Activated CD4-positive, alpha-beta T cell treated with anti-CD3 and anti-CD28 coated beads, Interleukin-2, amount 10 ng/mL, durations not matched to agents 7 days and 5 days (primary cell): ENCODE results near the gene SSC5D. TPM values are rescaled to one million over a fixed set of nuclear protein-coding genes. Genes with fewer than 3 reads are reported as not detected.

Experiments
- CTCF ChIA-PET: fragments of 350-600 bp; sonication (Branson Sonifier 250); formaldehyde crosslinking; loops from one replicate; lab custom pipeline; 2021; ENCODE audit warnings: antibody characterized with exemption; lab: Charles Lee
- POLR2A ChIA-PET: fragments of 350-600 bp; sonication (Branson Sonifier 250); formaldehyde crosslinking; loops from one replicate; lab custom pipeline; 2021; ENCODE audit warnings: antibody characterized with exemption; lab: Charles Lee
- DNase-seq: peaks from one replicate; pipeline ENCODE4 v3.0.0-alpha.2; 2020
- H3K27ac Mint-ChIP-seq: one replicate; pipeline ENCODE4 v1.8.0; 2021; ENCODE audit warnings: mild to moderate bottlenecking, moderate library complexity, mixed read lengths
- H3K27me3 Mint-ChIP-seq: one replicate; pipeline ENCODE4 v1.8.0; 2021; ENCODE audit warnings: mixed read lengths
- H3K36me3 Mint-ChIP-seq: one replicate; pipeline ENCODE4 v1.8.0; 2021; ENCODE audit warnings: low read depth, mixed read lengths
- H3K4me1 Mint-ChIP-seq: one replicate; pipeline ENCODE4 v1.8.0; 2021; ENCODE audit warnings: mixed read lengths
- H3K4me3 Mint-ChIP-seq: one replicate; pipeline ENCODE4 v1.8.0; 2021; ENCODE audit warnings: mild to moderate bottlenecking, moderate library complexity, mixed read lengths
- H3K9me3 Mint-ChIP-seq: one replicate; pipeline ENCODE4 v1.8.0; 2021; ENCODE audit warnings: mixed read lengths
- total RNA-seq, 2 experiments: library from RNA; stranded (reverse); gene quantifications; one replicate each; pipeline ENCODE4 v1.2.3, GENCODE V29; 2021

The SSC5D gene
- total RNA-seq, 2 experiments from 2014 or later, result 0.42 to 0.98 TPM

DNA sequence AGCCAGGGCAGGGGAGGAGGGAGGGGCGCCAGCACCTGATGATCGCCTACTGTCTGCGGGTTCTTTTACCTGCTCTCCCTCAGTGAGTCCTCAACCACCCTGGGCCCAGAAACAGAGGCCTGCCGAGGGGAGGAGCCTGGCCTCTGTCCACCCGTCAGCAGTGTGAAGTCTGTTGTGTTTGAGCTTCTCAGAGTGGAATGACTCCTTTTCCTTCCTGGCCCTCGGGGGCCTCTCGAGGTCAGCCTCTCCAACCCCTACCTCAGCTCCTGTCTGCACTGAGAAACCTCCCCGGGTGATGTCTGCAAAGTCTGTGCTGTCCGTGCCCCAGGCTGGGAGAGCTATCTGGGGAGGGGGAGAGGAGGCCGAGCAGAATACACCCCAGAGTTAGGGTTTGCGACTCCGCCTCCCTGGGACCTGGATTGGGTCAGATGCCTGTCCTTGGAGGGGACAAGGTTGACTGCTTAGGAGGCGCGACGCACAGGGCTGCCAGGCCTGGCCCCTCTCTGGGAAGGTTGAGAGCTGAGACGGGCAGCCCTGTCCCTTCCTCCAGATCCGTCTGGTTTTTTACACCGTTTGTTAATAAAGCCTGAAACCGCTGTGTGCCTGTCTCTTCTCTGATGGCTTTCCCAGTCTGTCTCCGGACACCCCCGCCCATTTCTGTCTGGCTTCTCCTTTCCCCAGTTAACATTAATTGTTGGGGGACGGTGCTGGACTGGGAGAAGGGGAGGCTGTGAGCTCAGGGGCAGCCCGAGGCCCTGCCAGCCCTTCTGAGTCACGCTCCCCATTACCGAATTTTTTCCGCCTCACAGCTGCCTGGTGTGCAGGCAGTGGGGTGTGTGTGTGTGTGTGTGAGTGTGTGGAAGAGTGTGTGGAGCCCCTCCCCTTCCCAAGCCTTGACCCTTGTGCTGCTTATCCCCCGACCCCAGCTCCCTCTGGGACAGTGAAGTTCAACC lies 989 bp upstream of the SSC5D start:
- H3K27ac Mint-ChIP-seq, result peak overlapping the region; percentile 62

DNA sequence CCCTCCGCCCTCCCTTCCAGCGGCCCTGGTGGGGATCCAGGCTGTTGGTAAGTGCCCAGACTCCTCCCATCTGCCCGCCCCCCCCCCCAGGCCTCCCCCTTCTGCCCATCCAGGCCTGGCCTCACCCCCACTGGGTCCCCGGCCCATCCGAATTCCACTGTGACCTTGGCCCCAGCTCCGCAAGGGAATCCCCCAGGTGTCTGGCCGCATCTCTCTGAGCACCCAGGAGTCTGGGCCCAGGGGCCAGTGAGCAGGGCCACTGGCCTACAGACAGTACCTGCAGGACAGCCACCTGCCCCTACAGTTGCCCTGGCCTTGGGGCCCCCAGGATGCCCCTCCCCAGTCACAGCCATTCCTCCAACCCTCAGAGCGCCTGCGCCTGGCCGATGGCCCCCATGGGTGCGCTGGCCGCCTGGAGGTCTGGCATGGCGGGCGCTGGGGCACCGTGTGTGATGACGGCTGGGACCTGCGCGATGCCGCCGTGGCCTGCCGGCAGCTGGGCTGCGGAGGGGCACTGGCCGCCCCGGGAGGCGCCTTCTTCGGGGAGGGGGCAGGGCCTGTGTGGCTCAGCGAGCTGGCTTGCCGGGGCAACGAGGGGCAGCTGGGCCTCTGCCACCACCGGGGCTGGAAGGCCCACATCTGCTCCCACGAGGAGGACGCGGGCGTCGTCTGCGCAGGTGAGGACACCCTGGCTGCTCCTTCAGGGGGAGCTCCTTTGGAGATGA lies 912 bp downstream of the SSC5D start:
- Mint-ChIP-seq H3K9me3 (no peaks in the 10 kb centered on the region), H3K4me1 (peaks cover 8% of the 10 kb centered on the region), H3K27me3 (peaks cover 2% of the 10 kb centered on the region), H3K36me3 (peaks cover 1% of the 10 kb centered on the region), H3K4me3 (no peak overlapping the region), H3K27ac (no peak overlapping the region)
- POLR2A ChIA-PET, result no interaction called here
- DNase-seq, result no peak
- CTCF ChIA-PET, result interaction anchor here (0.6 to 1.2 kb wide), 2 partner anchors 15 to 324 kb away, joined by 3 to 4 read pairs; no protein-coding TSS in a partner anchor

More for the DNA sequence above, 989 bp upstream of the SSC5D start:
- peaks cover 8% of the 10 kb centered on the region for H3K4me1 Mint-ChIP-seq
- ChIA-PET CTCF (interaction anchor here (1.6 to 2.0 kb wide), 2 partner anchors 17 to 20 kb away, joined by 3 to 15 read pairs; no protein-coding TSS in a partner anchor), POLR2A (no interaction called here)
- H3K36me3 Mint-ChIP-seq, result peaks cover 1% of the 10 kb centered on the region
- H3K4me3 Mint-ChIP-seq, result no peak overlapping the region
- H3K27me3 Mint-ChIP-seq, result peaks cover 2% of the 10 kb centered on the region
- DNase-seq, result no peak
- no peaks in the 10 kb centered on the region for H3K9me3 Mint-ChIP-seq

DNA sequence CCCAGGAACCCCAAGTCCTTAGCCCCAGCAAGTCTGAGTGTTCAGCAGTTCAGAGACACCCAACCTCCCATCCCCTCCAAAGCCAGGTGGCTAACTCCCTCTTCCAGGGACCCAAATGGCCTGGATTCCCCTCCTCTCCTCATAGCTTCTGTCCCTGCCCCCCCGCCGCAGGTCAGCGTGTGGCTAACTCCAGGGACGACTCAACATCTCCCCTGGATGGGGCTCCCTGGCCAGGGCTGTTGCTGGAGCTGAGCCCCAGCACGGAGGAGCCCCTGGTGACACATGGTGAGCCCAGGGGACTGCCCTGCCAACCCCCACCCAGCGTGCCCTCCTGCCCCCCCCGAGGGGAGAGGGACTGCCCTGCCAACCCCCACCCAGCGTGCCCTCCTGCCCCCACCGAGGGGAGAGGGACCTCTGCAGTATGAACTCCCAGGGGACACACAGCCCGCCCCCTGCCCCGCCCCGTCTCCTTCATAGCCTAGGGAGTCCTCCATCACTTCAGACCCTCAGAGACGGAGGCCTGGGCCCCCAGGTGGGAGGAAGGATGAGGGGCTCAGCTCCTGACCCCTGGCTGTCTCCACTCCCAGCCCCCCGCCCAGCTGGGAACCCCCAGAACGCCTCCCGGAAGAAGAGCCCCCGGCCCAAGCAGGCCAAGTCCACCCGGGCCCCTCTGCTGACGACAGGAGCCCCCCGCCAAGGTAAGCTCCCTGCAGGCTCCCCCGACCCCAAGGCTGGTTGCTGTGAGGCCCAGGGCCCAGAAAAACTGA lies 1.7 kb downstream of the SSC5D start:
- CTCF ChIA-PET, result interaction anchor here (0.5 to 0.6 kb wide), 2 partner anchors 22 to 325 kb away, joined by 3 read pairs; no protein-coding TSS in a partner anchor
- POLR2A ChIA-PET, result no interaction called here
- Mint-ChIP-seq H3K27me3 (peaks cover 2% of the 10 kb centered on the region), H3K27ac (no peak overlapping the region), H3K4me3 (no peak overlapping the region), H3K9me3 (no peaks in the 10 kb centered on the region), H3K4me1 (peaks cover 8% of the 10 kb centered on the region), H3K36me3 (peaks cover 1% of the 10 kb centered on the region)
- no peak for DNase-seq

DNA sequence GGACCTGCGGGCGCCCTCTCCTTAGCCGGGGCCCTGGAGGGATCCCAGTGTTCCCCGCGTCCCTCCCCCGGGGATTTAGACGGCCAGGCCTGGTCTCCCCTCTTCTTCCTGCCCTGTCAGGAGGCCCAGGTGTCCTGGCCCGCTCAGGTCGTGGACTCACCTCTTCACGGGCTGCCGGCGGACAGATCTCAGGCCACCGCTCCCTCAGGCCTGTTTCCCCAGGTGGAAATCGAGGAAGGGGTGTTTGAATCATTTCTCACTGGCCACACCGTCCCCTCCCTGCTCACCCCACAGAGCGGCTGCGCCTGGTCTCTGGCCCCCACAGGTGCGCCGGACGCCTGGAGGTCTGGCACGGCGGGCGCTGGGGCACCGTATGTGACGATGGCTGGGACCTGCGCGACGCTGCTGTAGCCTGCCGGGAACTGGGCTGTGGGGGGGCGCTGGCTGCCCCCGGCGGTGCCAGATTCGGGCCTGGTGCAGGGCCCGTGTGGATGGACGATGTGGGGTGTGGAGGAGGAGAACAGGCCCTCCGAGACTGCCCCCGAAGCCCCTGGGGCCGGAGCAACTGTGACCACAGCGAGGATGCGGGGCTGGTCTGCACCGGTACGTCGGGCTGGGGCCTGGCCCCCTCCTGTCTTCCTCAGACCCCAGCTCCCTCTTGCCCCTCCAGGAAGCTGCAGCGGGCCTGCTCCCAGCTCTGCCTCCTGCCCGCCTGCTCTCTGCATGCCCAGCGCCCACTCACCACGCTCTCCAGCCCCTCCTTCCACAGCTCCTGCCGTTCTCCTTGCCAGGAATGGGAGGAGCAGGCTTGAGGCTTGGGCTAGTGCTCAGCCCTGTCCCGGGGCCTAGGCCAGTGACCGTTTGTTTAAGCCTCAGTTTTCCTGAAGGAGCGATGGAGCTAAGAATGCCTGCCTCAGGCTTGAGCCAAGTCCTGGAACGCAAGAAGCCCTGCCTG lies 2.5 kb downstream of the SSC5D start:
- ChIA-PET CTCF (interaction anchor here (0.5 to 1.2 kb wide), 2 partner anchors 13 to 23 kb away, joined by 3 read pairs; no protein-coding TSS in a partner anchor), POLR2A (no interaction called here)
- peaks cover 1% of the 10 kb centered on the region for H3K36me3 Mint-ChIP-seq

DNA sequence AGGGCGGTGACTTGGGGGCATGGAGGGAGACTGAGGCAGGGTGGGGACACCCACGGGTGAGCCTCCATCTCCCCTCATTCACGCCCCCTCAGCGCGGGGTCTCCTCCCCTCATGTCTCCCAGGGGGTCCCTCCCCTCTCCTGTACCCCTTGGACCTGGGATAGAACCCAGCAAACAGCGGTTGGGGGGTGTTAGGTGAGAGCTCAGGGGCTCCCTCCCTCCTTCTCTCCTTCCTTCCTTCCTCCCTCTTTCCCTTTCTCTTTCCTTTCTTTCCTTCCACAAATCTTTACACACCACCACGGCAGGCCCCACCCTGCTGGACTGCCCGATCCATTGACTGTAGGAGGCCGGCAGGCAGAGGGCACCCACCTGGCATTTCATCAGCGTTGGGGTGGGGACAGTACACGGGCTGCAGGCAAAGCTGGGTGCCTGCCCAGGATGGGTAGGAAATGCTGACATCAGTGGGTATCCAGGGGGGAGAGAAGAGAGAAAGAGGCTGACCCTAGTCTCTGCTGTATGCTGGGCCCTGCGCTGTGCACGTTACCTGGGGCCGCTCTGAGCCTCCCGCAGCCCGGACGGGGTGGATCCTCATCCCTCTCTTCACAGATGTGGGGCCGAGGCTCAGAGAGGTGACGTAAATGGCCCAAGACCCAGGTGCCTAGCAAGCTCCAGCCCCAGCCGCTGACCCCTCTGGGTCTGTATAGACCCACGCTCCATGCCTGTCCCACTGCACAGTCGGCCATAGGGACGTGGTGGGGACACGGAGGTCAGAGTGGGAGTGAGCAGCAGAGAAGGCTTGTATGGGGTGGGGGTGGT lies 3.5 kb downstream of the SSC5D start:
- CTCF ChIA-PET, result interaction anchor here (0.5 to 1.2 kb wide), 2 partner anchors 12 to 340 kb away, joined by 3 read pairs; no protein-coding TSS in a partner anchor
- POLR2A ChIA-PET, result no interaction called here

More for the DNA sequence above, 2.5 kb downstream of the SSC5D start:
- peaks cover 8% of the 10 kb centered on the region for H3K4me1 Mint-ChIP-seq
- peaks cover 2% of the 10 kb centered on the region for H3K27me3 Mint-ChIP-seq
- no peak overlapping the region for H3K4me3 Mint-ChIP-seq
- no peak for DNase-seq
- H3K27ac Mint-ChIP-seq, result no peak overlapping the region
- no peaks in the 10 kb centered on the region for H3K9me3 Mint-ChIP-seq

DNA sequence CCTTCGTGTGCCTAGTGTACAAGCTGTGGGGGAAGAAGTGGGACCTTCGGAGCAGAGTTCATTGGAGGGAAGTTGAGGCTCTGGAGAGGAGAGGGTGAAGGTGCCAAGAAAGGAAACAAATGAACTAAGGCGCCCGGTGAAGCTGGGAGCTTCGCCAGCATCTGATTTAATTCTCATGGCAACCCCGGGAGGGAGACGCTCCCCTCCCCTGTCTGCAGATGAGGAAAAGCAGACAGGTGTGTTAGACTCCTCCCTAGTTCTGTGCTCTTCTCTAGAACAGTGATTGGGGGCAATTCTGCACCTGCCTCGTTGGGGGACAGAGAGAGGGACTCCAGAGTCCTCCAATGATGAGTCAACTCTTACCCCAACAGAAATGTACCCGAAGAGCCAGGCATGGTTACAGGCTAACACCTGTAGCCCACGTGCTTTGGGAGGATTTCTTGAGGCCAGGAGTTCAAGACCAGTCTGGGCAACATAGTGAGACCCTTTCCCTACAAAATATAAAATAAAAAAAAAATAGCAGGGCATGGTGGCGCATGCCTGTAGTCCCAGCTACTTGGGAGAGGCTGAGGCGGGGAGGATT lies 4.2 kb downstream of the SSC5D start:
- POLR2A ChIA-PET, result no interaction called here

More for the DNA sequence above, 3.5 kb downstream of the SSC5D start:
- H3K4me1 Mint-ChIP-seq, result peaks cover 3% of the 10 kb centered on the region
- no peak overlapping the region for H3K4me3 Mint-ChIP-seq
- H3K36me3 Mint-ChIP-seq, result no peaks in the 10 kb centered on the region
- no peak overlapping the region for H3K27ac Mint-ChIP-seq
- H3K27me3 Mint-ChIP-seq, result peaks cover 2% of the 10 kb centered on the region
- DNase-seq, result no peak
- no peaks in the 10 kb centered on the region for H3K9me3 Mint-ChIP-seq

DNA sequence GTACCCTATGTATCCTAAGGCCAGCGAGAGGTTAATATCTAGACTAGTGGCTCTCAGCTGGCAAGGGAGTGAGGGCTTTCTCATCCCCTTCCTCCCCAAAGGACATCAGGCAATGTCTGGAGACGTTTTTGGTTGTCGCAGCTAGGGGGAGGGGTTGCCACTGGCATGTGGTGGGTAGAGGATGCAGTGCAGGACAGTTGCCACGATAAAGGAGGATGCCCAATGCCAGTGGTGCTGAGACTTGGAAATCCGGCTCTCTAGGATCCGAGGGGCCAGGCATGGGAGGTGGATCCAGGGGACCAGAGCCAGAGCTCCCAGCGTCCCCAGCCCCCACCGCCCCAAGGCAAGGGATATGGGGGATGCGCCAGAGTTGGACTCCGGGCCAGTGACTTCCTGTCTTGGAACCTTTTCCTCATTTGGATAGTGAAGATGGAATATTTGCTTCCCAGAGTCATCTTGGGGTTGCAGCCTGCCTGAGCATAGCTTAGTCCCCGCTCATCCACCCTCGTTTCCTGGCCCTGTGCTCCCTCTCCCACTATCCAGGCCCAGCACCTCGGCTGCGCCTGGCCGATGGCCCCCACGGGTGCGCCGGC lies 4.9 kb downstream of the SSC5D start:
- peaks cover 2% of the 10 kb centered on the region for H3K27me3 Mint-ChIP-seq
- no peaks in the 10 kb centered on the region for H3K9me3 Mint-ChIP-seq
- POLR2A ChIA-PET, result no interaction called here
- no peaks in the 10 kb centered on the region for H3K36me3 Mint-ChIP-seq
- DNase-seq, result no peak
- no peak overlapping the region for H3K4me3 Mint-ChIP-seq
- H3K27ac Mint-ChIP-seq, result no peak overlapping the region
- CTCF ChIA-PET, result interaction anchor here (2.9 kb wide), 1 partner anchor 11 kb away, joined by 14 read pairs; no protein-coding TSS in a partner anchor
- H3K4me1 Mint-ChIP-seq, result no peaks in the 10 kb centered on the region

More for the DNA sequence above, 4.2 kb downstream of the SSC5D start:
- DNase-seq, result no peak
- CTCF ChIA-PET, result interaction anchor here (2.9 kb wide), 1 partner anchor 12 kb away, joined by 14 read pairs; no protein-coding TSS in a partner anchor
- no peak overlapping the region for H3K4me3 Mint-ChIP-seq
- no peak overlapping the region for H3K27ac Mint-ChIP-seq
- no peaks in the 10 kb centered on the region for H3K9me3 Mint-ChIP-seq
- no peaks in the 10 kb centered on the region for H3K36me3 Mint-ChIP-seq
- peaks cover 2% of the 10 kb centered on the region for H3K27me3 Mint-ChIP-seq
- H3K4me1 Mint-ChIP-seq, result peaks cover 2% of the 10 kb centered on the region

DNA sequence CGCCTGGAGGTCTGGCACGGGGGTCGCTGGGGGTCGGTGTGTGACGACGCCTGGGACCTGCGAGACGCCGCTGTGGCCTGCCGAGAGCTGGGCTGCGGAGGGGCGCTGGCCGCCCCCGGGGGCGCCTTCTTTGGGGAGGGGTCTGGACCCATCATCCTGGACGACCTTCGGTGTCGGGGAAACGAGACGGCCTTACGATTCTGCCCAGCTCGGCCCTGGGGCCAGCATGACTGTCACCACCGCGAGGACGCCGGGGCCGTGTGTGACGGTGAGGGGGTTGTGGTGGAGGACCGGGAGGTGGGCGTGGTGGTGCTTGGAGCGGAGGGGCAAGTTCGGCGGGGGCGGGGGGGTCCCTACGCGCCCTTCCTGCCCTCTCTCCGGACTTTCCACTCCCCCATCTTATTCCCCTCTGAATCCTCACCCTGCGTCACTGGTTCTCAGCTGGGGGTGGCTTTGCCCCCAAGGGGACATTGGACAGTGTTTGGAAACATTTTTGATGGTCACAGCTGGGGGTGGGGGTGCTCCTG lies 5.5 kb downstream of the SSC5D start:
- H3K4me1 Mint-ChIP-seq, result no peaks in the 10 kb centered on the region
- DNase-seq, result no peak
- no peaks in the 10 kb centered on the region for H3K9me3 Mint-ChIP-seq
- H3K27ac Mint-ChIP-seq, result no peak overlapping the region
- ChIA-PET POLR2A (no interaction called here), CTCF (interaction anchor here (0.6 to 2.9 kb wide), 2 partner anchors 10 to 53 kb away, joined by 4 to 14 read pairs; no protein-coding TSS in a partner anchor)
- H3K36me3 Mint-ChIP-seq, result no peaks in the 10 kb centered on the region
- H3K27me3 Mint-ChIP-seq, result peaks cover 2% of the 10 kb centered on the region
- H3K4me3 Mint-ChIP-seq, result no peak overlapping the region

DNA sequence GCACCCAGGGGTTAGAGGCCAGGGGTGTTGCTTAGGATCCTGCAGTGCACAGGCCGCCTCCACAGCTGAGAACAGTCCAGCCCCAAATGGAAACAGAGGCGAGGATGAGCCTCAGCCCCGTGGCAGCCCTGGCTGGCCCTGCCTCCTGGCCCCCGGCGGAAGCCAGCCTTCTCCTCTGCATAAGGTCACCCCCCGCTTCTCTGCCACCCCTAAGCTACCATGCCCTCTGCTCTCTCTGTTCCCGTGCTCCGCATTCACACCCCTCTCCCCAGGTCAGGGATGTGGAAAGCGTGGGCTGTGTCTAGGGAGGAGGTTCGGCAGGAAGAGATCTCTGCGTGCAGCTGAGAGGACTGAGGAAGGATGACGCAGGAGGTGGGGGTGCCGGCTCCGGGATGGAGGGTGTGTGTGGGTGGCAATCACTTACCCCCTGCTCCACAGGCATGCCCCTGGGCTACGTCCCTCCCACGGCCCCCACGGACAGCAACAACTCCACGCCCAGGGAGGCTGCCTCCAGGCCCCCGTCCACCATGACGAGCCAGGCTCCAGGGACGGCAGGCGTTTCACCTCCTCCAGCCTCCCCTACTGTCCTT lies 6.0 kb downstream of the SSC5D start:
- POLR2A ChIA-PET, result no interaction called here
- H3K27me3 Mint-ChIP-seq, result peaks cover 2% of the 10 kb centered on the region
- DNase-seq, result no peak
- CTCF ChIA-PET, result interaction anchor here (0.6 to 2.9 kb wide), 2 partner anchors 10 to 52 kb away, joined by 4 to 14 read pairs; no protein-coding TSS in a partner anchor
- no peak overlapping the region for H3K27ac Mint-ChIP-seq
- no peaks in the 10 kb centered on the region for H3K4me1 Mint-ChIP-seq
- H3K9me3 Mint-ChIP-seq, result no peaks in the 10 kb centered on the region
- no peaks in the 10 kb centered on the region for H3K36me3 Mint-ChIP-seq
- H3K4me3 Mint-ChIP-seq, result no peak overlapping the region
